HepG2 (cell line): ENCODE measurements around the gene PREP. TPM values are rescaled to one million over a fixed set of nuclear protein-coding genes. Genes with fewer than 3 reads are reported as not detected.

ENCODE experiments used
- ATAC-seq: fragments of 200-7000 bp; cut with Tn5 transposase; 3 replicates; pipeline ENCODE4 v1.9.1; 2020; ENCODE audit warnings: mild to moderate bottlenecking, moderate library complexity
- BruUV-seq: library from RNA; stranded (reverse); fragments of 400-500 nt; replicated peaks from 2 replicates; lab custom pipeline; 2021; lab: Mats Ljungman, UMichigan
- CTCF ChIA-PET: fragments of 300-600 bp; formaldehyde crosslinking; extraction: SDS; loops from one replicate; lab custom pipeline; 2021; ENCODE audit warnings: low total read pairs, inconsistent platforms, low intra/inter-chr PET ratio; lab: Yijun Ruan, JAX
- POLR2A ChIA-PET: fragments of 350-600 bp; sonication (Branson Sonifier 250); formaldehyde crosslinking; loops from one replicate; lab custom pipeline; 2020; ENCODE audit warnings: antibody characterized with exemption, inconsistent platforms; lab: Yijun Ruan, JAX
- DNase-seq: peaks from one replicate; pipeline ENCODE4 v3.0.0-alpha.2; 2015; ENCODE audit warnings: low spot score
- FAIRE-seq: peaks from 3 replicates; lab custom pipeline; 2011; peaks lifted over from hg19 to GRCh38; lab: Jason Lieb, UNC
- H2AFZ ChIP-seq: one replicate; pipeline ENCODE4 v1.6.1; 2011; ENCODE audit warnings: low read length, inconsistent platforms
- H3K27ac ChIP-seq: fragments of 300-600 bp; 3 replicates; pipeline ENCODE4 v1.8.0; 2011; ENCODE audit warnings: mixed run types, mild to moderate bottlenecking, mixed read lengths, low read length, inconsistent platforms; ENCODE audit not compliant: insufficient read depth; ENCODE audit errors: extremely low read length
- H3K27me3 ChIP-seq, 2 experiments: fragments of 200-600 bp in 1 of 2; 2 replicates in 1 of 2; 3 replicates in 1 of 2; pipeline versions ENCODE4 v1.6.0 to v1.8.0; 2011; ENCODE audit warnings: low read length in 2 of 2, mild to moderate bottlenecking in 2 of 2, moderate library complexity in 2 of 2, inconsistent platforms in 1 of 2; ENCODE audit not compliant: insufficient read depth in 2 of 2, control insufficient read depth in 1 of 2
- H3K36me3 ChIP-seq, 2 experiments: fragments of 200-600 bp in 1 of 2; replicated peaks in 1 of 2; 2 replicates in 1 of 2; 3 replicates in 1 of 2; pipeline versions ENCODE4 v1.5.1 to v1.8.0; 2011; ENCODE audit warnings: low read length in 2 of 2, inconsistent platforms in 1 of 2; ENCODE audit not compliant: insufficient read depth in 2 of 2, control insufficient read depth in 1 of 2
- H3K4me1 ChIP-seq: 2 replicates; pipeline ENCODE4 v1.5.1; 2012; ENCODE audit warnings: low read length, inconsistent platforms; ENCODE audit not compliant: insufficient read depth
- H3K4me2 ChIP-seq: 2 replicates; pipeline ENCODE4 v1.6.0; 2011; ENCODE audit warnings: low read depth, low read length, inconsistent platforms
- H3K4me3 ChIP-seq, 3 experiments: fragments of 200-600 bp in 1 of 3; sonication (generic), shearing (Covaris generic) in 1 of 3; replicated peaks in 1 of 3; 2 replicates each; pipeline ENCODE4 v1.5.1; 2011 to 2016; ENCODE audit warnings: low read length in 3 of 3, inconsistent platforms in 2 of 3, low read depth in 2 of 3, mild to moderate bottlenecking in 2 of 3, control low read depth in 1 of 3, mixed read lengths in 1 of 3; ENCODE audit not compliant: insufficient read depth in 1 of 3
- H3K79me2 ChIP-seq: one replicate; pipeline ENCODE4 v1.6.1; 2011; ENCODE audit warnings: low read length, inconsistent platforms; ENCODE audit not compliant: insufficient read depth
- H3K9ac ChIP-seq: 2 replicates; pipeline ENCODE4 v1.6.0; 2011; ENCODE audit warnings: mild to moderate bottlenecking, low read depth, low read length, inconsistent platforms; ENCODE audit not compliant: insufficient read depth
- H3K9me3 ChIP-seq: 2 replicates; pipeline ENCODE4 v1.5.1; 2012; ENCODE audit warnings: mild to moderate bottlenecking, low read length
- H4K20me1 ChIP-seq: 2 replicates; pipeline ENCODE4 v1.6.0; 2011; ENCODE audit warnings: inconsistent platforms, mild to moderate bottlenecking, low read length, moderate library complexity; ENCODE audit not compliant: insufficient read depth
- DPF2 ChIP-seq: sonication (generic); formaldehyde crosslinking; IDR thresholded peaks from 2 replicates; pipeline ENCODE4 v1.4.0; 2020; ENCODE audit warnings: mild to moderate bottlenecking, low read depth, missing genetic modification reagents, borderline replicate concordance
- EHMT2 ChIP-seq: fragments of 200-600 bp; sonication (generic); IDR thresholded peaks from 2 replicates; pipeline ENCODE4 v1.7.0; 2017; ENCODE audit warnings: antibody characterized with exemption, low read depth, low read length, borderline replicate concordance
- ETV5 ChIP-seq: IDR thresholded peaks from 2 replicates; pipeline ENCODE4 v1.6.1; 2018; ENCODE audit warnings: missing biosample characterization, missing genetic modification reagents, inconsistent platforms, borderline replicate concordance
- HDAC6 ChIP-seq: fragments of 200-600 bp; sonication (generic); IDR thresholded peaks from 2 replicates; pipeline ENCODE4 v1.7.0; 2017; ENCODE audit warnings: mild to moderate bottlenecking, antibody characterized with exemption, low read length, low read depth
- HMG20A ChIP-seq: IDR thresholded peaks from 2 replicates; pipeline ENCODE4 v1.6.1; 2016; ENCODE audit warnings: borderline replicate concordance
- KLF13 ChIP-seq: sonication (generic); formaldehyde crosslinking; IDR thresholded peaks from 2 replicates; pipeline ENCODE4 v1.4.0; 2020; ENCODE audit warnings: mild to moderate bottlenecking, missing genetic modification reagents
- NBN ChIP-seq: fragments of 450-650 bp; conservative IDR thresholded peaks from 2 replicates; pipeline ENCODE4 v1.6.1; 2017
- SALL2 ChIP-seq: sonication (generic); formaldehyde crosslinking; IDR thresholded peaks from 2 replicates; pipeline ENCODE4 v1.8.1; 2023; ENCODE audit warnings: mild to moderate bottlenecking, missing genetic modification reagents, inconsistent platforms
- SUZ12 ChIP-seq: fragments of 150-350 bp; IDR thresholded peaks from 2 replicates; pipeline ENCODE4 v1.6.1; 2014; ENCODE audit warnings: low read depth, low read length
- ZNF446 ChIP-seq: sonication (generic); formaldehyde crosslinking; IDR thresholded peaks from 2 replicates; pipeline ENCODE4 v1.5.0; 2020; ENCODE audit warnings: mild to moderate bottlenecking, missing genetic modification reagents
- ZNF563 ChIP-seq: sonication (generic); formaldehyde crosslinking; IDR thresholded peaks from 2 replicates; pipeline ENCODE4 v1.8.0; 2022; ENCODE audit warnings: mild to moderate bottlenecking, moderate library complexity, missing genetic modification reagents
- ZNF703 ChIP-seq: sonication (generic); formaldehyde crosslinking; IDR thresholded peaks from 2 replicates; pipeline ENCODE4 v1.5.1; 2020; ENCODE audit warnings: missing genetic modification reagents, mild to moderate bottlenecking, moderate library complexity, borderline replicate concordance
- ZNF790 ChIP-seq: sonication (generic); formaldehyde crosslinking; IDR thresholded peaks from 2 replicates; pipeline ENCODE4 v1.8.0; 2022; ENCODE audit warnings: missing genetic modification reagents, mild to moderate bottlenecking, borderline replicate concordance
- WGBS: methylation state at CpG from one replicate; pipeline ENCODE4 v1.1.6; 2017; ENCODE audit warnings: low lambda C conversion rate; 5-methylcytosine and 5-hydroxymethylcytosine counted together
- in situ Hi-C: cut with HindIII; loops from 2 replicates; pipeline ENCODE4 v1.10.0; 2017; ENCODE audit warnings: low pct_unique_long_range_greater_than_20kb; ENCODE audit not compliant: extremely low pct_ligation_motif_present
- intact Hi-C: fragments of 100-400 bp; cut with micrococcal nuclease; formaldehyde crosslinking; loops from one replicate; pipeline ENCODE4 v1.10.0; 2022; ENCODE audit not compliant: unreplicated experiment
- polyA plus RNA-seq, 8 experiments: library from polyadenylated mRNA; depleted of rRNA in 3 of 8; stranded (reverse) in 7 of 8; unstranded in 1 of 8; fragments of >200 nt; fragmentation: Illumina TruSeq in 4 of 8; extraction: Trizol in 4 of 8; gene quantifications; 2 replicates each; pipeline versions ENCODE4 v1.2.1 to v1.2.3, GENCODE V29; 2011 to 2016; ENCODE audit warnings: low read depth in 4 of 8, missing spikeins in 1 of 8, mixed read lengths in 1 of 8; ENCODE audit not compliant: insufficient read depth in 1 of 8
- total RNA-seq, 5 experiments: library from RNA; depleted of rRNA; stranded (reverse); fragments of >200 nt; fragmentation: Illumina TruSeq; extraction: Trizol; gene quantifications; 2 replicates each; pipeline ENCODE4 v1.2.3, GENCODE V29; 2016; ENCODE audit warnings: low read depth in 1 of 5
- TF ChIP-seq, protein P1 (sequence below): IDR thresholded peaks from 2 replicates; pipeline ENCODE4 v1.6.1; 2016; ENCODE audit warnings: low read depth, borderline replicate concordance
- TF ChIP-seq, protein P2 (sequence below): sonication (generic); formaldehyde crosslinking; IDR thresholded peaks from 2 replicates; pipeline ENCODE4 v1.8.0; 2022; ENCODE audit warnings: mild to moderate bottlenecking, missing genetic modification reagents, moderate library complexity
- TF ChIP-seq, protein P3 (sequence below): sonication (generic); formaldehyde crosslinking; IDR thresholded peaks from 2 replicates; pipeline ENCODE4 v1.8.1; 2023; ENCODE audit warnings: mild to moderate bottlenecking, missing genetic modification reagents

Gene PREP
- total and polyA plus RNA-seq, 2 of the 13 experiments (the other 11 are each of a cell fraction or from before 2014, with no cell fraction given) = 12.6 to 15.9 TPM

DNA sequence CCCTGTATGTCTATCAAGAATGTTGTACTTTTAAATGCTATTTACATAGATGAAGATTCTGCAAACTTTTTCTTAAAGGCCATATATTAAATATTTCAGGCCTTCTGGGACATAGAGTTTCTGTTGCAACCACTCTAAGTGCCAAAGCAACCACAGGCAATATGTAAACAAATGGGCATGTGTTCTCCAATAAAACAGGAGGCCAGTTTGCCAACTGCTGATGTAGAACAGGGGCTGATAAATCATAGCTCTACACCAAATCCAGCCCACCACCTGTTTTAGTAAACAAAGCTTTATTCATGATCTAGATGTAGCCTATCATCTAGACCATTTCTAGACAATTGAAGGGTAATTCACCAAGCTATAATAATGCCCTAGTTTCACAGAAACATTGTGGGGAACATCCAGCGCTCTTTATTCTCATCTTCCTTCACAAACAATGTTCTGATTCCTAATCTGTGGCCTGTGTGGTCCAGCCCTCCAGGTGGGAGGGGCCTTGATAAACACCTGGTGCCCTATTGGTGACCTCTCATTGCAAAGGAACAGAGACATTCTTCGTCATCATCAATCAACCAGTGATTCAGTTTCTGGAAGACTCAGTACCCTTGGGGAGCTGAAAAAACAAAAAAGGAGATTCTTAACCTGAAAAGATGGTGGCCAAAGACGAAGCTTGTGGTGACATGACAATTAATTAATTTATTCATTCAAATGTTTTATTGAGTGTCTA, 80.2 kb downstream of the PREP start:
- no peak for TF ChIP-seq ZNF790
- TF ChIP-seq HMG20A (CRISPR knock-in tag) = no peak
- no peak for TF ChIP-seq KLF13 (CRISPR knock-in tag)
- TF ChIP-seq ETV5 = no peak
- TF ChIP-seq HDAC6 = no peak
- TF ChIP-seq SUZ12 = no peak
- no peak for TF ChIP-seq ZNF446
- no peak for TF ChIP-seq NBN
- TF ChIP-seq EHMT2 = no peak
- H3K27me3 ChIP-seq = no peaks in the 10 kb centered on the region
- H2AFZ ChIP-seq = no peak overlapping the region
- DNase-seq (no peak), FAIRE-seq (no peak), ATAC-seq (no peak)
- H3K36me3 ChIP-seq = peaks cover 4 to 46% of the 10 kb centered on the region in 2 experiments; a peak in 4 of 5 replicates
- no TSS peak for BruUV-seq
- H3K4me2 ChIP-seq = no peak overlapping the region
- intact Hi-C loops = no loop called here
- POLR2A ChIA-PET = no interaction called here
- no peaks in the 10 kb centered on the region for H3K9me3 ChIP-seq
- CTCF ChIA-PET = no interaction called here
- in situ Hi-C loops = loop anchor here (10.0 kb wide), 1 partner anchor 82 kb away; the partner anchor contains the start of gene PREP
- WGBS = 89% methylated on average over 3 of the region's 3 CpGs
- H3K4me3 ChIP-seq = no peak overlapping the region
- H3K27ac ChIP-seq = no peak overlapping the region
- peaks cover 14% of the 10 kb centered on the region for H3K4me1 ChIP-seq
- no peaks in the 10 kb centered on the region for H3K79me2 ChIP-seq
- no peaks in the 10 kb centered on the region; the same call in 1 of the 2 replicates for H4K20me1 ChIP-seq
- no peak overlapping the region for H3K9ac ChIP-seq

DNA sequence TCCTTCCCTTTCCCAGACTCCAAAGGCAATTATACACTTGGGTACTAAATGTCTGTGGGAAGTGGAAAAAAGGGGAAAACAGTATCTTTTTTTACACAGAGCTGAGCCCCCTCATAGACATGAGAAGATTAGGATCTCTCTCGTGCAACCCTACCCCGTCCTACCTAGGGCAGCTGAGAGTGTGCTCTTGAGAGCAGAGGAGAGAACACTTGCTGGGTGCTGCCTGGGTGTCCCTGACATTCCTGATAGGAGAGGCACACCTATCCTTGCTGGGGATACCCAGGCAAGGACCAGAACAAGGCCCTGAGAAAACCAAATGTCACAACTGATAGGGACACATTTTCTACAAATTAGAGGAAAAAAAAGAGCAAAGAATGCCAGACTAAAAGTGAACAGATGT, 81.2 kb downstream of the PREP start:
- ATAC-seq (no peak), DNase-seq (no peak), FAIRE-seq (no peak)
- 100% methylated on average over 2 of the region's 2 CpGs for WGBS
- intact Hi-C loops (no loop called here), in situ Hi-C loops (loop anchor here (10.0 kb wide), 1 partner anchor 83 kb away; the partner anchor contains the start of gene PREP)
- no peaks in the 10 kb centered on the region for H3K9me3 ChIP-seq
- no peaks in the 10 kb centered on the region; the same call in 1 of the 2 replicates for H4K20me1 ChIP-seq
- H2AFZ ChIP-seq = no peak overlapping the region
- BruUV-seq = no TSS peak
- CTCF ChIA-PET = no interaction called here
- no peaks in the 10 kb centered on the region for H3K79me2 ChIP-seq
- H3K36me3 ChIP-seq = peaks cover 1 to 46% of the 10 kb centered on the region in 2 experiments
- H3K4me2 ChIP-seq = no peak overlapping the region
- H3K4me1 ChIP-seq = peaks cover 9% of the 10 kb centered on the region
- H3K27me3 ChIP-seq = no peaks in the 10 kb centered on the region
- no peak overlapping the region for H3K27ac ChIP-seq
- H3K4me3 ChIP-seq = no peak overlapping the region
- POLR2A ChIA-PET = no interaction called here
- H3K9ac ChIP-seq = no peak overlapping the region
- TF ChIP-seq SALL2 (CRISPR knock-in tag) (no peak), ZNF563 (no peak), DPF2 (CRISPR knock-in tag) (no peak), ZNF703 (CRISPR knock-in tag) (no peak)
- TF ChIP-seq, protein P1, sequence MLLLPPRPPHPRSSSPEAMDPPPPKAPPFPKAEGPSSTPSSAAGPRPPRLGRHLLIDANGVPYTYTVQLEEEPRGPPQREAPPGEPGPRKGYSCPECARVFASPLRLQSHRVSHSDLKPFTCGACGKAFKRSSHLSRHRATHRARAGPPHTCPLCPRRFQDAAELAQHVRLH = no peak
- TF ChIP-seq, protein P2, sequence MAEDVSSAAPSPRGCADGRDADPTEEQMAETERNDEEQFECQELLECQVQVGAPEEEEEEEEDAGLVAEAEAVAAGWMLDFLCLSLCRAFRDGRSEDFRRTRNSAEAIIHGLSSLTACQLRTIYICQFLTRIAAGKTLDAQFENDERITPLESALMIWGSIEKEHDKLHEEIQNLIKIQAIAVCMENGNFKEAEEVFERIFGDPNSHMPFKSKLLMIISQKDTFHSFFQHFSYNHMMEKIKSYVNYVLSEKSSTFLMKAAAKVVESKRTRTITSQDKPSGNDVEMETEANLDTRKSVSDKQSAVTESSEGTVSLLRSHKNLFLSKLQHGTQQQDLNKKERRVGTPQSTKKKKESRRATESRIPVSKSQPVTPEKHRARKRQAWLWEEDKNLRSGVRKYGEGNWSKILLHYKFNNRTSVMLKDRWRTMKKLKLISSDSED (CRISPR knock-in tag) = no peak
- TF ChIP-seq, protein P3, sequence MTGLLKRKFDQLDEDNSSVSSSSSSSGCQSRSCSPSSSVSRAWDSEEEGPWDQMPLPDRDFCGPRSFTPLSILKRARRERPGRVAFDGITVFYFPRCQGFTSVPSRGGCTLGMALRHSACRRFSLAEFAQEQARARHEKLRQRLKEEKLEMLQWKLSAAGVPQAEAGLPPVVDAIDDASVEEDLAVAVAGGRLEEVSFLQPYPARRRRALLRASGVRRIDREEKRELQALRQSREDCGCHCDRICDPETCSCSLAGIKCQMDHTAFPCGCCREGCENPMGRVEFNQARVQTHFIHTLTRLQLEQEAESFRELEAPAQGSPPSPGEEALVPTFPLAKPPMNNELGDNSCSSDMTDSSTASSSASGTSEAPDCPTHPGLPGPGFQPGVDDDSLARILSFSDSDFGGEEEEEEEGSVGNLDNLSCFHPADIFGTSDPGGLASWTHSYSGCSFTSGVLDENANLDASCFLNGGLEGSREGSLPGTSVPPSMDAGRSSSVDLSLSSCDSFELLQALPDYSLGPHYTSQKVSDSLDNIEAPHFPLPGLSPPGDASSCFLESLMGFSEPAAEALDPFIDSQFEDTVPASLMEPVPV = no peak
